OCI-LY1 (cell line): ENCODE measurements around the gene COL9A2.
A peak's percentile ranks its signal among the peaks of the same experiment; 100 is the strongest.

Source experiments
- H2AFZ ChIP-seq: fragments of 200-600 bp; sonication (generic), shearing (Covaris generic); 2 replicates; pipeline ENCODE4 v1.6.0; 2014; ENCODE audit warnings: antibody characterized with exemption, mild to moderate bottlenecking, low read length
- H3F3A ChIP-seq: fragments of 200-600 bp; sonication (generic), shearing (Covaris generic); 2 replicates; pipeline ENCODE4 v1.6.0; 2014; ENCODE audit warnings: mild to moderate bottlenecking, antibody characterized with exemption, low read length, moderate library complexity; ENCODE audit not compliant: insufficient read depth
- H3K27ac ChIP-seq: fragments of 200-600 bp; sonication (generic); 2 replicates; pipeline ENCODE4 v1.5.1; 2014; ENCODE audit warnings: low read length, mixed run types, mild to moderate bottlenecking, low read depth; ENCODE audit not compliant: poor library complexity, severe bottlenecking
- H3K27me3 ChIP-seq: fragments of 200-600 bp; sonication (generic); 2 replicates; pipeline ENCODE4 v1.6.0; 2014; ENCODE audit warnings: antibody characterized with exemption, mild to moderate bottlenecking, low read length, moderate library complexity; ENCODE audit not compliant: insufficient read depth
- H3K36me3 ChIP-seq: fragments of 200-600 bp; sonication (generic); 2 replicates; pipeline ENCODE4 v1.6.1; 2014; ENCODE audit warnings: mild to moderate bottlenecking, antibody characterized with exemption, low read length, moderate library complexity, mixed read lengths; ENCODE audit not compliant: insufficient read depth
- H3K4me1 ChIP-seq: fragments of 200-600 bp; sonication (generic); 2 replicates; pipeline ENCODE4 v1.5.1; 2014; ENCODE audit warnings: mild to moderate bottlenecking, low read length, moderate library complexity; ENCODE audit not compliant: insufficient read depth, severe bottlenecking
- H3K4me2 ChIP-seq: fragments of 200-600 bp; sonication (generic), shearing (Covaris generic); 2 replicates; pipeline ENCODE4 v1.6.1; 2014; ENCODE audit warnings: low read length
- H3K4me3 ChIP-seq: fragments of 200-600 bp; sonication (generic); 2 replicates; pipeline ENCODE4 v1.5.1; 2014; ENCODE audit warnings: low read length, low read depth, mild to moderate bottlenecking, mixed read lengths; ENCODE audit not compliant: poor library complexity, severe bottlenecking
- H3K79me2 ChIP-seq: fragments of 200-600 bp; shearing (Covaris generic); 2 replicates; pipeline ENCODE4 v1.6.1; 2016; ENCODE audit warnings: mixed run types, low read length, mixed read lengths; ENCODE audit not compliant: insufficient read depth
- H3K9ac ChIP-seq: fragments of 200-600 bp; sonication (generic), shearing (Covaris generic); 2 replicates; pipeline ENCODE4 v1.6.1; 2014; ENCODE audit warnings: mild to moderate bottlenecking, low read length, mixed read lengths
- H3K9me2 ChIP-seq: fragments of 200-600 bp; sonication (generic), shearing (Covaris generic); 2 replicates; pipeline ENCODE4 v1.6.1; 2014; ENCODE audit warnings: low read depth, mild to moderate bottlenecking, low read length, mixed read lengths
- H3K9me3 ChIP-seq: fragments of 200-600 bp; shearing (Covaris generic); 2 replicates; pipeline ENCODE4 v1.6.1; 2014; ENCODE audit warnings: low read length, mixed read lengths
- H4K20me1 ChIP-seq: fragments of 200-600 bp; sonication (generic), shearing (Covaris generic); 2 replicates; pipeline ENCODE4 v1.6.0; 2016; ENCODE audit warnings: mild to moderate bottlenecking, low read length; ENCODE audit not compliant: insufficient read depth
- EZH2 ChIP-seq: fragments of 200-600 bp; sonication (generic), shearing (Covaris generic); IDR thresholded peaks from 2 replicates; pipeline ENCODE4 v1.8.0; 2017; ENCODE audit warnings: borderline replicate concordance, mixed run types, mild to moderate bottlenecking, antibody characterized with exemption, low read length, moderate library complexity, mixed read lengths
- TF ChIP-seq, protein P1 (sequence below): fragments of 200-600 bp; sonication (generic), shearing (Covaris generic); IDR thresholded peaks from 2 replicates; pipeline ENCODE4 v1.5.1; 2017; ENCODE audit warnings: mild to moderate bottlenecking, antibody characterized with exemption, low read length, moderate library complexity, mixed read lengths

Gene COL9A2

DNA sequence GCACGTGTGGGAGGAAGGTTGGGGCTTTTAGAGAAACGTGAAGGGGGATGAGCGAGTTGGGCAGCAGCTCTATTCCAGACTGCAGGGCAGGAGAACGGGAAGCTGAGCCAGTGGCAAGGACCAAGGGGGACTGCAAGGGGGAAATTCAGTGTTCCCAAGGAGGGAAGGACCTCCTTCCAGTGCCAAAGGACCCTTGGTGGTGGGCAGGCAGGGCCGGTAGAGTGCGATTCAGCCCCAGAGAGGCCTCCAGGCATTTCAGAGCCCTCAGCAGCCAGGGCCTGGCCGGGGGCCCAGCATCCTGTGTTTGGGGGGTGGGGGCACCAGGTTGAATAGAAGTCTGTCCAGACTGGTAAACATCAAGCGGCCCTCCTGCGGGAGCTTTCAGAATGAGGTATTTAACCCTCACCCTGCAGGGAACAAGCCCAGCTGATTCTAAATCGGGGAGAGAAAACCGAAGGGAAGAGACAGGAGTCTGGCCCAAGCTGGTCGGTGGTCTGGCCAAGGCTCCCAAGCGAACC, 2.3 kb downstream of the COL9A2 start:
- H2AFZ ChIP-seq, result no peak overlapping the region
- H3K79me2 ChIP-seq, result no peaks in the 10 kb centered on the region
- no peaks in the 10 kb centered on the region for H3K27me3 ChIP-seq
- H3K4me2 ChIP-seq, result peak overlapping the region; percentile 85
- H3K36me3 ChIP-seq, result no peaks in the 10 kb centered on the region
- no peaks in the 10 kb centered on the region for H3K9me3 ChIP-seq
- no peaks in the 10 kb centered on the region for H3K9me2 ChIP-seq
- TF ChIP-seq, protein P1, sequence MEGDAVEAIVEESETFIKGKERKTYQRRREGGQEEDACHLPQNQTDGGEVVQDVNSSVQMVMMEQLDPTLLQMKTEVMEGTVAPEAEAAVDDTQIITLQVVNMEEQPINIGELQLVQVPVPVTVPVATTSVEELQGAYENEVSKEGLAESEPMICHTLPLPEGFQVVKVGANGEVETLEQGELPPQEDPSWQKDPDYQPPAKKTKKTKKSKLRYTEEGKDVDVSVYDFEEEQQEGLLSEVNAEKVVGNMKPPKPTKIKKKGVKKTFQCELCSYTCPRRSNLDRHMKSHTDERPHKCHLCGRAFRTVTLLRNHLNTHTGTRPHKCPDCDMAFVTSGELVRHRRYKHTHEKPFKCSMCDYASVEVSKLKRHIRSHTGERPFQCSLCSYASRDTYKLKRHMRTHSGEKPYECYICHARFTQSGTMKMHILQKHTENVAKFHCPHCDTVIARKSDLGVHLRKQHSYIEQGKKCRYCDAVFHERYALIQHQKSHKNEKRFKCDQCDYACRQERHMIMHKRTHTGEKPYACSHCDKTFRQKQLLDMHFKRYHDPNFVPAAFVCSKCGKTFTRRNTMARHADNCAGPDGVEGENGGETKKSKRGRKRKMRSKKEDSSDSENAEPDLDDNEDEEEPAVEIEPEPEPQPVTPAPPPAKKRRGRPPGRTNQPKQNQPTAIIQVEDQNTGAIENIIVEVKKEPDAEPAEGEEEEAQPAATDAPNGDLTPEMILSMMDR, result no peak
- TF ChIP-seq EZH2, result no peak
- no peaks in the 10 kb centered on the region for H4K20me1 ChIP-seq
- H3K4me3 ChIP-seq, result peak overlapping the region; percentile 26
- no peaks in the 10 kb centered on the region for H3F3A ChIP-seq
- peaks cover 46% of the 10 kb centered on the region for H3K4me1 ChIP-seq
- H3K9ac ChIP-seq, result peak overlapping the region; percentile 21; the same call in 1 of the 2 replicates
- no peak overlapping the region for H3K27ac ChIP-seq

DNA sequence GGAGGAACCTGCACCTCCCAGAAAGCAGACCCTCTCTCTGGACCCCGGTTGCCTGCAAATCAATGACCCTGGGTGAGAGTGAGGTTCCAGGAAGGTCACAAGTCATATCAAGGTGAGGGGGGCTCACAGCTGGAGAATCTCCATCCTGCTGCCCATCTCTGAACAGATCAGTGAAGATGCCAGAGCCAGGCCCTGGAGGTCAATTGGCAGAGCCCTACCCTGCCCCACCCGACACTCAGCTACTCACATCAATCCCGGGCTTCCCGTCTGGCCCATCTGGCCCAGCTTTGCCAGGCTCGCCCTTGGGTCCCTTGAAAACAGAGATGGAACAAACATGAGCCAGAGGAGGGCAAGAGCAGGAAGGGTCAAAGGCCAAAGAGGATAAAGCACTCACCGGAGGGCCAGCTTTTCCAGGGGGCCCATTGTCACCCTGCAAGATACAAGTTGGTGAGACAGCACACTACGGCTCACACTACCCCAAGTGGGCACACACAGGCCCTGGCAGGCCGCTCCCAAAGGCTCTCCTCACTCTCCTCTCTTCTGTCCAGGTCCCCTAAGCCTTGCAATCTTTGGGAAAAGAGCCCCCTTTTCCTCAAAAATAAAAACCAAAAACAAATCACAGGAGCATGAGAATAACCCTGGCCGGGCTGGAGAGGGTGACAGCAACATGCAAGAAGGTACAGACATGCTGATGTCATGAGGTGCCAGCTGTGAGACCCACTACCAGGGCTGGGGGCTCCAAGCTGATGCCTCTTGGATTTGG, 2.9 kb downstream of the COL9A2 start:
- Histone ChIP-seq H3K27ac (no peak overlapping the region), H3K36me3 (no peaks in the 10 kb centered on the region), H4K20me1 (no peaks in the 10 kb centered on the region), H3F3A (no peaks in the 10 kb centered on the region), H3K9ac (no peak overlapping the region), H2AFZ (no peak overlapping the region), H3K9me2 (no peaks in the 10 kb centered on the region), H3K4me2 (no peak overlapping the region), H3K27me3 (no peaks in the 10 kb centered on the region), H3K9me3 (no peaks in the 10 kb centered on the region), H3K79me2 (no peaks in the 10 kb centered on the region), H3K4me1 (peaks cover 46% of the 10 kb centered on the region), H3K4me3 (no peak overlapping the region)
- no peak for TF ChIP-seq EZH2
- TF ChIP-seq, protein P1, result no peak

DNA sequence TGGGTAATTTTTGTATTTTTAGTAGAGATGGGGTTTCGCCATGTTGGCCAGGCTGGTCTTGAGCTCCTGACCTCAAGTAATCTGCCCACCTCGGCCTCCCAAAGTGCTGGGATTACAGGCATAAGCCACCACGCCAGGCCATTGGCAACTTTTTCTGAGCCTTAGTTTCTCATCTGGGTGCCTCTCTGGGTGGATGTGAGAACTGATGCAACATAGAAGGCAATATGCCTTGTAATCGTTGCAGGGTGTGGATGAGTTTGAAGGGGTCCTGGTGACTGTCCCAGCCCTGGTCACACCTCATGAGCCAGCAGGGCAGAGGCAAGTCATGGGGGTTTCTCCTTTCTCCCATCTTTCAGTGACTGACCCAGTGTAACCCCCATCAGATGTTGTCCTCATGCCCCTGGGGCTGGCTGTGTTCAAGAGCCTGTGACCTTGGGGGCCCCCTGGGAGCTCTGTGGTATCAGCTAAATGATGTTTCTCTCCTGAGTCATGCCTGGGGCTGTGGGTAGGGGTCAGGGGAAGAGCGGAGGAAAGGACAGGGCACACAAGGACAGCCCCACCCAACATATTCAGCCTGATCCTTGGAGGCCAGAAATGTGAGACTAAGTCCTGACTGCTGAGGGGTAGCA, 3.6 kb downstream of the COL9A2 start:
- Histone ChIP-seq H3K79me2 (no peaks in the 10 kb centered on the region), H3K9me2 (no peaks in the 10 kb centered on the region), H3K27ac (no peak overlapping the region), H3K27me3 (no peaks in the 10 kb centered on the region), H3K36me3 (no peaks in the 10 kb centered on the region), H3K4me3 (no peak overlapping the region), H4K20me1 (no peaks in the 10 kb centered on the region), H3K4me2 (no peak overlapping the region), H2AFZ (no peak overlapping the region), H3K9ac (no peak overlapping the region), H3K4me1 (peaks cover 46% of the 10 kb centered on the region), H3K9me3 (no peaks in the 10 kb centered on the region), H3F3A (no peaks in the 10 kb centered on the region)
- TF ChIP-seq, protein P1, result no peak
